Measurements from ENCODE around the gene SNRNP48. TPM values are rescaled to one million over a fixed set of nuclear protein-coding genes. Genes with fewer than 3 reads are reported as not detected.

Gene SNRNP48
- total RNA-seq, 4 donors from 2014 or later, result 8.8 to 15.3 (median 10.7) TPM

- no peak for DNase-seq (ENCODE audit: low spot score in 2 of 2)
- intact Hi-C loops (cut with DNase I; ENCODE audit: low total_unique reads), result no loop called here
- WGBS, 2 donors, result 47 to 58% methylated on average over 4 of the region's 4 CpGs
- no peak for TF ChIP-seq CTCF (IDR thresholded peaks at IDR 0.05)
- no peak for TF ChIP-seq POLR2A (IDR thresholded peaks at IDR 0.05)
- H3K4me3 ChIP-seq (ENCODE audit: low read depth, poor library complexity, severe bottlenecking), result no peak overlapping the region
Measured at GRCh38 chr6:7588506-7588905, 1.5 kb upstream of the SNRNP48 start.

GRCh38 chr6:7589221-7589620, 777 bp upstream of the SNRNP48 start:
- no peak overlapping the region for H3K4me3 ChIP-seq (ENCODE audit: low read depth, poor library complexity, severe bottlenecking)
- no peak for DNase-seq (ENCODE audit: low spot score in 2 of 2)
- TF ChIP-seq CTCF (IDR thresholded peaks at IDR 0.05) (no peak), POLR2A (IDR thresholded peaks at IDR 0.05) (no peak)
- intact Hi-C loops (cut with DNase I; ENCODE audit: low total_unique reads), result no loop called here
- WGBS, 2 donors, result 47 to 60% methylated on average over 3 of the region's 3 CpGs

- WGBS, 2 donors, result 19 to 30% methylated on average over 10 of the region's 10 CpGs
- TF ChIP-seq CTCF (IDR thresholded peaks at IDR 0.05) (no peak), POLR2A (IDR thresholded peaks at IDR 0.05) (no peak)
- intact Hi-C loops (cut with DNase I; ENCODE audit: low total_unique reads), result no loop called here
- DNase-seq (ENCODE audit: low spot score in 2 of 2), result no peak
- H3K4me3 ChIP-seq (ENCODE audit: low read depth, poor library complexity, severe bottlenecking), result peak overlapping the region; percentile 92
Measured at GRCh38 chr6:7590918-7591302, 912 bp downstream of the SNRNP48 start.

DNA sequence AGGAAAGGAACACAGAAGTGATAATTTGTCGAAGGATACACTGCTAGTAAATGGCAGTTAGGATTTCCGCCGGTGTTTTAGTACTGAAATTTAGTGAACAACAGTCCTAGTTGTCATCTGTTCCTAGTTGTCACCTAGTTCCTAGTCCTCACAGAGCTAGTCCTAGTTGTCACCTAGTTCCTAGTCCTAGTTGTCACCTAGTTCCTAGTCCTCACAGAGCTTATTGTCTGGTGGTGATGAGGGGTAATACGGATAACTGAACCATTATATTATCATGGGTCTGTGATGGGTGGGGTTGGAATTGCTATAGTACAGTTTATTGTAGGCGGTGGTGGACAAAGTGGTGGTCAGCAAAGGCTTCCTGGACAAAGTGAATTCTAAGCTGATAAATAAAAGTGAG, 1.8 kb downstream of the SNRNP48 start:
- H3K4me3 ChIP-seq (ENCODE audit: low read depth, poor library complexity, severe bottlenecking), result no peak overlapping the region
- 95% methylated on average over 5 of the region's 5 CpGs for WGBS, 2 donors
- TF ChIP-seq POLR2A (IDR thresholded peaks at IDR 0.05) (no peak), CTCF (IDR thresholded peaks at IDR 0.05) (no peak)
- intact Hi-C loops (cut with DNase I; ENCODE audit: low total_unique reads), result no loop called here
- DNase-seq (ENCODE audit: low spot score in 2 of 2), result no peak

- intact Hi-C loops (cut with DNase I; ENCODE audit: low total_unique reads), result no loop called here
- DNase-seq (ENCODE audit: low spot score in 2 of 2), result no peak
- no peak for TF ChIP-seq CTCF (IDR thresholded peaks at IDR 0.05)
- TF ChIP-seq POLR2A (IDR thresholded peaks at IDR 0.05), result no peak
- 88 to 89% methylated on average over 1 of the region's 1 CpG for WGBS, 2 donors
- no peak overlapping the region for H3K4me3 ChIP-seq (ENCODE audit: low read depth, poor library complexity, severe bottlenecking)
Measured at GRCh38 chr6:7593229-7593628, 3.2 kb downstream of the SNRNP48 start.

- DNase-seq (ENCODE audit: low spot score in 2 of 2), result no peak
- whole genome bisulfite sequencing, 2 donors, result 82 to 85% methylated on average over 4 of the region's 4 CpGs
- no peak overlapping the region for H3K4me3 ChIP-seq (ENCODE audit: low read depth, poor library complexity, severe bottlenecking)
- intact Hi-C loops (cut with DNase I; ENCODE audit: low total_unique reads), result no loop called here
- TF ChIP-seq POLR2A (IDR thresholded peaks at IDR 0.05), result no peak
- no peak for TF ChIP-seq CTCF (IDR thresholded peaks at IDR 0.05)
Measured at GRCh38 chr6:7594579-7595125, 4.7 kb downstream of the SNRNP48 start.
